D341Med (cell line): ENCODE results near the gene ADGRV1.

ENCODE experiments used
- DNase-seq: peaks from one replicate; pipeline ENCODE4 v3.0.0; 2012; ENCODE audit warnings: low spot score

The ADGRV1 gene

GRCh38 chr5:91142386-91142785, 583.8 kb downstream of the ADGRV1 start:
- no peak for DNase-seq

DNA sequence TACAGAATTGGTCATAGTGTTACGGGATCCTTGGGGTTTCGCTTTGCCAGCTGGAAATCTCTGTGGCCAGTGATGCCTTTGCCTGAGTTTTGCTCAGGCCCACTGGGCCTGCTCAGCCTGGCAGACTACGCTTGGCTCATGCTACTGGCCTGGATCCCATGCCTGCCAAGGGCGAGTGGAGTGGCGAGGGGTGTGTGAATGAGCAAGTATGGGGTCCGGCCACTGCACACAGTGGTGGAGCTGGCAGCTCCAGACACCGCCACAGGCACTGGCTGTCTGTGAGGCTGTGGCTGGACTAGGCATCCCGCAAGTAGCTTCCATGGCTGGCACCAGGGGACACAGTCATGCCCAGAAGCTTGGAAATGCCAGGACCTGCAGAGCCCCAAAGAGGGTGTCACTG, 584.2 kb downstream of the ADGRV1 start:
- DNase-seq = no peak

DNA sequence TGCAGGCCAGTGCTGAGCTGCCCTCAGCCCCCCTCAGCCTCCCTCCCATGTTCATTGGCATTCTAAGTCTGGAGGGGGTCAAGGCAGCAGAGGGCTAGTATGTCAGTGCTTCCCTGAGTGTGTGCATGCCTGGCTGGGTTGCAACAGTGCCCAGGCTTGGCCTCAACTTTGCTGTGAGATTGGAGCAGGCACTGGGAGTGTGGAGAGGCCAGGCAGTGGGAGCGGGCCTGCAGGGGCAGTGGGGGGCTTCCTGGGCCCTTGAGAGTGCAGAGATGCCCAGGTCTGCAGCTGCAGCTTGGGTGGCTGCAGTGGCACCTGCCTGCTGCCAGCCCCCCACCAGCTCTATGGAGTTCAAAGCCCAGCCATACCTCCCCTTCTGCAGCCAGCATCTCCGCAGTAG, 585.2 kb downstream of the ADGRV1 start:
- no peak for DNase-seq

- no peak for DNase-seq
Observed at GRCh38 chr5:91144491-91145332, 586.1 kb downstream of the ADGRV1 start.

- no peak for DNase-seq
Observed at GRCh38 chr5:91145333-91145620, 586.7 kb downstream of the ADGRV1 start.

DNA sequence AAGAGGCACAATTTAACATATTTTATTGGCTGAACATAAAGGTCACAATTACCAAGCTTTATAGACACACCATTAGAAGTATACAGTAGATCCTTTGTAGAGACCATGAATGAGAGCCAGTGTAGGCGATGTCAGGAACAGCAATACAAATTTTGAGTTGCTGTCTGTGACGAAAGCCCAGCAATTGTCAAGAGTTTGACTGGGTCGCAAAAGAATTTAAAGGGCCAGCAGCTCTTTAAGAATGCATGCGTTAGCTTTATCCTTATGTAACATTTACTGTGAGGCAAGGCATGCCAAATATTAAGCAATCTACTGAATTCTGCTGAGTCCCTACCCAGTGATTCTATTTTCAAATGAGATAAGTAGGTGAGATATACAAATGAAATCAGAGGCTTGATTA, 587.6 kb downstream of the ADGRV1 start:
- no peak for DNase-seq

DNA sequence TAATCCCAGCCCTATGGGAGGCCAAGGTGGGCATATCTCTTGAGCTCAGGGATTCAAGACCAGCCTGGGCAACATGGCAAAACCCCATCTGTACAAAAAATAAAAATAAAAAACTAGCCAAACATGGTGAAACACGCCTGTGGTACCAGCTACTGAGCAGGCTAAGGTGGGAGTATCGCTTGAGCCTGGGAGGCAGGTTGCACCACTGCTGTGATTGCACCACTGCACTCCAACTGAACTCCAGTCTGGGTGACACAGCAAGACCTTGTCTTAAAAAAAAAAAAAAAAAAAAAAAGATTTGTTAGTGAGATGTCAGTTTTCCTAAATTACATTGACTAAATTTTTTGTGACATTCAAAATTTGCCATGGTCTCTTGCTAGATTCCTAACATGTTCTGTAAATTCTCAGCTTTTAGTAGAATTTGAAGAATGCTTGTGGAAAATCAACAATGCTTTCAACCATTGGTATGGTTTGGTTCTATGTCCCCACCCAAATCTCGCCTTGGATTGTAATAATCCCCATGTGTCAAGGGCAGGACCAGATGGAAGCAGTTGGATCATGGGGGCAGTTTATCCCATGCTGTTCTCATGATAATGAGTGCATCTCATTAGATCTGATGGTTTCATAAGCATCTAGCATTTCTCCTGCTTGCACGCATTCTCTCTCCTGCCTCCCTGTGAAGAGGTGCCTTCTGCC, 588.5 kb downstream of the ADGRV1 start:
- no peak for DNase-seq

DNA sequence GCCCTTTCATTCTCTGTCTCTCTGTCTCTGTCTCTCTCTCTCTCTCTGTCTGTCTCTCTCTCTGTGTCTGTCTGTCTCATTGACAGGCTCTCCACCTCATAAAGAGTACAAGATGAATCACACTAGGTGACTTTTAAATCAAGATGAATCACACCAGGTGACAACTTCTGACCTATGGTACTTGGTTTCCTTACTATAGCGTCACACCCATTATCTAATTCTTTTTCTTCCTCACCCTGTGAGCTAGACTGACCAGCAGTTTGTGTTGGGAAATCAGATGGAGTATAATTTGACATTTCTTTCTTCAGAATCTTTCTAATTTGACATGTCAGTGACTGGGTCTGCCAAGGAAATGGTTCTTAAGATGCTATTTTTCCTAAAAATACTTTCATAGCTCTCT, 591.6 kb downstream of the ADGRV1 start:
- no peak for DNase-seq

GRCh38 chr5:91150636-91151035, 592.0 kb downstream of the ADGRV1 start:
- no peak for DNase-seq

GRCh38 chr5:91151947-91152346, 593.4 kb downstream of the ADGRV1 start:
- DNase-seq = peak; percentile 20

GRCh38 chr5:91154338-91154737, 595.7 kb downstream of the ADGRV1 start:
- no peak for DNase-seq

- DNase-seq = no peak
Observed at GRCh38 chr5:91155274-91155673, 596.7 kb downstream of the ADGRV1 start.

DNA sequence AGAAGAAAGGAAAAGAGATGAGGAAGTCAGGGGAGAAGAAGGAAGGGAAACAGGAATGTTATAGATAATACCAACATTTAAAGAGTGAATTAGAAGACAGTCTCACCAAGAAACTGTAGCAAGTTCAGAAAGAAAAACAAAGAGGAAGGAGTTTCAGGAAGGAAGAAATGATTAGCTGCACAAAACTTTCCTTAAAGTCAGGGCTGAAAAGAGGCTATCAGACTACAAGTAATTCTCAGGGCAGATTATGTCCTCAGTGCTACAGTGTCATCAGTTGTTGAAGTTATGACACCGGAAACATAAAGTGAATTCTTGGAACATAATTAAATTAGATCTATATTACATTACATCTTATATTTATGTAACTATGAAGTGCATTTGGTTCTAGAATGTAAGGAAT, 597.6 kb downstream of the ADGRV1 start:
- no peak for DNase-seq

DNA sequence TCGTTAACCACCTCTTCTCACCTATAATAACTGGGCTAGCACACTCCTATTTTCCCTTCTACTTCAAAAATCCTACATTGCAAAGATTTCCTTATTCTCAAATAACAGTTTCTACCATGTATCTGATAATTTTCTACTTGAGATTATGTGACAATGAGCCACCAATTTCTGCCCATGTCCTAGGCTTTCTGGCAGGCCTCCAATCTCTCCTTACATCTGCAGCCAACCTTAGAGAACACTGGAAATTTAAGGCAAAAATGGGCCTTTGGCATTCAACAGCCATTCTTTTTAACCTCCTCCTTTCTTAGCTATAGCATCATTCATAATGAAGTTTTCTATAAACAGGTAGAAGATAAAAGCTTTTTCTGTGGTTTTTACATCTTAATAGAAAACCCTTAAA, 599.4 kb downstream of the ADGRV1 start:
- DNase-seq = no peak

- DNase-seq = no peak
Observed at GRCh38 chr5:91159647-91160046, 601.0 kb downstream of the ADGRV1 start.

- DNase-seq = no peak
Observed at GRCh38 chr5:91160714-91161285, 602.2 kb downstream of the ADGRV1 start.

DNA sequence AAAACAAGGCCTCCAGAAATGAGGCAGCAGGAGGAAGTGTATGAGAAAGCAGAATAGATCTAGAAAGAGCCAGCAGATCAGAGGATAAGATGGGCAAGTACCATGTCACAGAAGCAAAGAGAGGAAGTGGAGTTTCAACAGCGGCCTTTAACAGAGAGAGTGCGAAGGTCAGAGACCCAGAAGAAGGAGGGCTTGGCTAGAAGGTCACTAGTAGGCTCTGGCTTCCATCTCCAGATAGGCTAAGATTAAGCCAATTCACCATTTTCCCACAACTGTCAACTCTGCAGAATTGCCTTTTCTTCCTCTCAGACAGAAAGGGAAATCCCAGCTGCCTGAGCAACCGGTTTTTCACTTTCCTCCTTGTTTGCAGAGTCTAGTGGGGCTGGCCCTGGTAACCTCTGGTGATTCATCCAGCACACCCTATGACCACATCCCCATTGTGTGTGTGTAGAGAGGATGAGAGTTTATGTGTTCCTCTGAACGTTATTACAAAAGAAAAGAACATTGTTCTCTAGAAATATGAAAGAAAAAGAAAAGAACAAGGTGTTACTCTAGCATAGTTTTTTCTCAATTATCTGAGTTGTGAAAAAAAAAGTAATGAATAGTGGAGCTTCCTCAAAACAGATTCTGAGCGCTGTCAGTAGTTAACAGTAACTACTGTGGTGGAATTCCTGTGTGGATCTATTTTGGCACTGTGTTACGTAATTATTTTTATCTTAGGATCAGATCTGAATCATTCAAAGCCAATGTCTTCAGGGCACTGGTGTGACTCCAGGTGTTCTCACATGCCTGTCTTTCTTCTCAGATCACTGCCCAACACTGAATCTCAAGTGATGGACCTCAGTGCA, 604.2 kb downstream of the ADGRV1 start:
- no peak for DNase-seq

GRCh38 chr5:91164424-91164823, 605.8 kb downstream of the ADGRV1 start:
- no peak for DNase-seq

DNA sequence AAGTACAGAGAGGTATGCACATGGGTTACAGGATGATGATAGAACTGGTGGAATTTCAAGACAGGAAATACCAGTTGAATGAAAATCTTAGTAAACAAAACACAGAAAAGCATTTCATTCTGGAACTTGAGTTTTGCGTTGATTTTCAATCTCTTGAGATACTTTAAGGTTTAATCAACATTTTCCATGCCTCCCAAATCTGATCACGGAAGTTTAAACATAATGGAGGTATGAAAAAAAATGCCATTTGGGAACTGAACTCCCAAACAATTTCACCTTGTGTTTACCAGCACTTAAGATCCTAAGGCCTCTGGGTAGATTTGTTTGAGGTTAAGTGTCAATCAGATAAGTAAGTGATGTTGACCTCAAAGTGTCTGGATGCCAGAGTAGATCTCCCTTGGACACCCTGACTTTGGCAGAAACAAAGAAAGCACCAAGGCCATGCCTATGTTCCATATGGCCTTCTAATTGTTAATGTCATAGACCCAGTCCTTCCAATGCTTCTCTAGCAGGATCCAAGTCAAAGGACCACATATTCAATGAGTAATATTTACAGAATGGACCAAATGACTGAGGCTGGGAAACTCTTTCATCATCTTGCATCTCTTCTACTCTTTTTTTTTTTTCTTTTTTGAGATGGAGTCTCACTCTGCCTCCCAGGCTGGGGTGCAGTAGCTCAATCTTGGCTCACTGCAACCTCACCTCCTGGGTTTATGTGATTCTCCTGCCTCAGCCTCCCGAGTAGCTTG, 607.6 kb downstream of the ADGRV1 start:
- DNase-seq = no peak

DNA sequence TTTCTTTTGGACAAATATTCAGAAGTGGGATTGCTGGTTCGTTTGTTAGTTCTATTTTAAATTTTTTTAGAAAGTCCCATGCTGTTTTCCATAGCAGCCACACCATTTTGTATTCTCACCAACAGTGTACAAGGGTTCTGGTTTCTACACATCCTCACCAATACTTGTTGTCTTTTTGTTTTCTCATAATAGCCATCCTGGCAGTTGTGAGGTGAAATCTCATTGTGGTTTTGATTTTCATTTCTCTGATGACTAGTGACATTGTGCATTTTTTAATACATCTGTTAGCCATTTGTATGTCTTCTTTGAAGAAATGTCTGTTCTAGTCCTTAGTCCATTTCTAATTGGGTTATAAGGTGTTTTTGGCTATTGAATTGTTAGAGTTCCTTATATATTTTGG, 610.3 kb downstream of the ADGRV1 start:
- DNase-seq = no peak

DNA sequence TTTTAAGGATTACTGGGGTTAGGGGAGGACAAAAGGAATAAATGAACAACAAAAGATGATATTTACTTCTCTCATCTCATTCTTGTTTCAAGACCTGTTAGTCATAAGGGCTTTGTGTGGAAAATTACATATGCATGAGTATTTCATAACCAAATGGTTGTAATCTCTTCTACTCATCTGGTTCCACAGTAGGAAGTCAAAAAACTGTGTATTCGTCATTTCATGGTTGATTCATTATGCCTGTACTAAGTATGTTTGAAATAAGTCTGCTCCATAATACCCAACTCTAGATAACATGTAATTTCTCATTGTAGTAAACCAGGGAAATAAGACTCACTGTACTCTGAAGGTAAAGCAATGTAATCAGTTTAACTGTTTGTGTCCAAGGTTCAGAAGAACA, 611.7 kb downstream of the ADGRV1 start:
- DNase-seq = no peak

- DNase-seq = no peak
Observed at GRCh38 chr5:91171322-91171721, 612.7 kb downstream of the ADGRV1 start.
